SK-N-SH (cell line): ENCODE results near the gene CDC37. TPM values are rescaled to one million over a fixed set of nuclear protein-coding genes. Genes with fewer than 3 reads are reported as not detected.

Experiments used
- CTCF ChIA-PET: fragments of 300-600, 350-600 bp; formaldehyde crosslinking; extraction: SDS; loops from one replicate; lab custom pipeline; 2021; lab: Yijun Ruan, JAX
- POLR2A ChIA-PET: fragments of 350-600 bp; sonication (Branson Sonifier 250); formaldehyde crosslinking; extraction: SDS; loops from one replicate; lab custom pipeline; 2020; ENCODE audit warnings: antibody characterized with exemption, inconsistent platforms; lab: Yijun Ruan, JAX
- DNase-seq: peaks from one replicate; pipeline ENCODE4 v3.0.0; 2012
- H2AFZ ChIP-seq: fragments of 200-600 bp; sonication (generic); 2 replicates; pipeline ENCODE4 v1.8.1; 2016; ENCODE audit warnings: antibody characterized with exemption, mild to moderate bottlenecking, low read depth
- H3F3A ChIP-seq: fragments of 200-600 bp; sonication (generic); replicated peaks from 2 replicates; pipeline ENCODE3; 2016; ENCODE audit warnings: antibody characterized with exemption, mild to moderate bottlenecking; ENCODE audit not compliant: insufficient read depth
- H3K27ac ChIP-seq, 2 experiments: fragments of 200-500 bp in 1 of 2; fragments of 200-600 bp in 1 of 2; sonication (Bioruptor generic) in 1 of 2; sonication (generic), shearing (Covaris generic) in 1 of 2; 2 replicates each; pipeline versions ENCODE4 v1.5.1 to v1.6.1; 2014 to 2016; ENCODE audit warnings: low read depth in 2 of 2, inconsistent platforms in 1 of 2, low read length in 1 of 2, mild to moderate bottlenecking in 1 of 2, mixed read lengths in 1 of 2
- H3K27me3 ChIP-seq: fragments of 200-600 bp; sonication (generic), shearing (Covaris generic); 2 replicates; pipeline ENCODE4 v1.6.1; 2016; ENCODE audit warnings: mixed run types; ENCODE audit not compliant: insufficient read depth
- H3K36me3 ChIP-seq, 2 experiments: fragments of 200-500 bp in 1 of 2; fragments of 200-600 bp in 1 of 2; sonication (Bioruptor generic) in 1 of 2; sonication (generic) in 1 of 2; replicated peaks in 1 of 2; 2 replicates each; pipeline versions ENCODE3 to v1.5.1; 2014 to 2016; ENCODE audit warnings: low read length in 1 of 2, mild to moderate bottlenecking in 1 of 2; ENCODE audit not compliant: insufficient read depth in 2 of 2, control insufficient read depth in 1 of 2
- H3K4me1 ChIP-seq, 2 experiments: fragments of 200-500 bp in 1 of 2; fragments of 200-600 bp in 1 of 2; sonication (Bioruptor generic) in 1 of 2; sonication (generic), shearing (Covaris generic) in 1 of 2; 2 replicates each; pipeline versions ENCODE4 v1.5.1 to v1.6.1; 2014 to 2016; ENCODE audit warnings: low read depth in 1 of 2, low read length in 1 of 2, mixed run types in 1 of 2; ENCODE audit not compliant: insufficient read depth in 2 of 2, control insufficient read depth in 1 of 2
- H3K4me2 ChIP-seq: fragments of 200-600 bp; sonication (generic), shearing (Covaris generic); 2 replicates; pipeline ENCODE4 v1.6.1; 2017; ENCODE audit warnings: mixed run types
- H3K4me3 ChIP-seq, 2 experiments: fragments of 200-500 bp in 1 of 2; fragments of 200-600 bp in 1 of 2; sonication (Bioruptor generic) in 1 of 2; sonication (generic), shearing (Covaris generic) in 1 of 2; 2 replicates each; pipeline versions ENCODE4 v1.5.1 to v1.8.1; 2014 to 2016; ENCODE audit warnings: low read depth in 2 of 2, inconsistent platforms in 1 of 2, low read length in 1 of 2, mild to moderate bottlenecking in 1 of 2, mixed read lengths in 1 of 2, moderate library complexity in 1 of 2
- H3K79me2 ChIP-seq: fragments of 200-600 bp; sonication (generic); 2 replicates; pipeline ENCODE4 v1.8.1; 2017; ENCODE audit warnings: mild to moderate bottlenecking; ENCODE audit not compliant: insufficient read depth
- H3K9ac ChIP-seq: fragments of 200-600 bp; sonication (generic); 2 replicates; pipeline ENCODE4 v1.6.1; 2017; ENCODE audit warnings: mixed run types
- H3K9me2 ChIP-seq: fragments of 200-600 bp; sonication (generic); 2 replicates; pipeline ENCODE4 v1.6.1; 2017; ENCODE audit warnings: mixed run types
- H3K9me3 ChIP-seq: fragments of 200-600 bp; sonication (generic); 2 replicates; pipeline ENCODE4 v1.6.1; 2017; ENCODE audit warnings: mixed run types, mild to moderate bottlenecking, moderate library complexity
- H4K20me1 ChIP-seq: fragments of 200-600 bp; sonication (generic); 2 replicates; pipeline ENCODE4 v1.6.1; 2017; ENCODE audit warnings: mild to moderate bottlenecking, mixed run types; ENCODE audit not compliant: insufficient read depth
- CTCF ChIP-seq: fragments of 200-600 bp; sonication (generic); IDR thresholded peaks from 2 replicates; pipeline ENCODE4 v1.6.1; 2017; ENCODE audit warnings: antibody characterized with exemption, mild to moderate bottlenecking, moderate library complexity
- FOSL2 ChIP-seq: IDR thresholded peaks from 2 replicates; pipeline ENCODE4 v1.4.0; 2012; ENCODE audit warnings: low read depth, mild to moderate bottlenecking, moderate library complexity, borderline replicate concordance
- GABPA ChIP-seq: IDR thresholded peaks from 2 replicates; pipeline ENCODE4 v1.4.0; 2012; ENCODE audit warnings: low read depth, mild to moderate bottlenecking
- GATA2 ChIP-seq: sonication (generic); formaldehyde crosslinking; IDR thresholded peaks from 2 replicates; pipeline ENCODE4 v1.5.0; 2020; ENCODE audit warnings: mild to moderate bottlenecking, missing genetic modification reagents
- NRF1 ChIP-seq: IDR thresholded peaks from 2 replicates; pipeline ENCODE4 v1.6.1; 2012; ENCODE audit warnings: low read depth, mild to moderate bottlenecking, low read length
- RFX5 ChIP-seq: IDR thresholded peaks from 2 replicates; pipeline ENCODE4 v1.6.1; 2012; ENCODE audit warnings: mild to moderate bottlenecking, improper control_type of control experiment, low read length
- SIN3A ChIP-seq: IDR thresholded peaks from 2 replicates; pipeline ENCODE4 v1.6.1; 2012; ENCODE audit warnings: low read depth, mild to moderate bottlenecking, low read length, moderate library complexity, borderline replicate concordance
- TCF12 ChIP-seq: IDR thresholded peaks from 2 replicates; pipeline ENCODE4 v1.4.0; 2012
- USF2 ChIP-seq: fragments of 150-350 bp; IDR thresholded peaks from 2 replicates; pipeline ENCODE4 v1.6.1; 2017; ENCODE audit warnings: antibody characterized with exemption, low read length, low read depth, borderline replicate concordance
- ZBTB33 ChIP-seq: IDR thresholded peaks from 2 replicates; pipeline ENCODE4 v1.4.0; 2012; ENCODE audit warnings: low read depth, borderline replicate concordance
- WGBS: methylation state at CpG from one replicate; pipeline ENCODE4 v1.1.6; 2017; ENCODE audit warnings: low lambda C conversion rate; 5-methylcytosine and 5-hydroxymethylcytosine counted together
- polyA plus RNA-seq, 3 experiments: library from polyadenylated mRNA; depleted of rRNA; stranded (reverse); fragments of >200 nt; gene quantifications; 2 replicates each; pipeline ENCODE4 v1.2.3, GENCODE V29; 2012

The CDC37 gene
- polyA plus RNA-seq, 1 of the 3 experiments (the other 2 are of a cell fraction): 1,026 TPM

- H3K36me3 ChIP-seq: peaks cover 22 to 34% of the 10 kb centered on the region in 2 experiments
- H4K20me1 ChIP-seq: peaks cover 41% of the 10 kb centered on the region
- H3K27me3 ChIP-seq: no peaks in the 10 kb centered on the region
- H3K4me1 ChIP-seq: no peaks in the 10 kb centered on the region
- POLR2A ChIA-PET: no interaction called here
- TF ChIP-seq RFX5 (no peak), TCF12 (no peak), ZBTB33 (no peak)
- TF ChIP-seq, all 33 proteins: peak for 0
- Histone ChIP-seq H3K79me2 (peaks cover 38% of the 10 kb centered on the region), H3F3A (peaks cover 18% of the 10 kb centered on the region), H2AFZ (no peak overlapping the region), H3K9me2 (no peaks in the 10 kb centered on the region), H3K9ac (no peak overlapping the region), H3K4me2 (no peak overlapping the region), H3K4me3 (no peak overlapping the region), H3K27ac (no peak overlapping the region), H3K9me3 (no peaks in the 10 kb centered on the region)
- 83% methylated on average over 7 of the region's 12 CpGs for WGBS
- CTCF ChIA-PET: interaction anchor here (1.0 to 3.2 kb wide), 4 partner anchors 8 to 136 kb away, joined by 3 to 13 read pairs (median 6); partner anchors contain the start of gene CDC37
- no peak for DNase-seq
Measured at GRCh38 chr19:10395003-10395402, 8.3 kb downstream of the CDC37 start.

- ChIA-PET POLR2A (no interaction called here), CTCF (interaction anchor here (0.7 to 20.2 kb wide), 5 partner anchors 9 to 129 kb away, joined by 3 to 596 read pairs (median 5); partner anchors contain the start of genes CDC37 and ICAM1)
- Histone ChIP-seq H3K9me2 (no peaks in the 10 kb centered on the region), H3K4me3 (no peak overlapping the region), H3K79me2 (peaks cover 20% of the 10 kb centered on the region), H3K27me3 (no peaks in the 10 kb centered on the region), H2AFZ (no peak overlapping the region), H3K4me1 (no peaks in the 10 kb centered on the region), H3K9me3 (no peaks in the 10 kb centered on the region), H4K20me1 (peaks cover 23% of the 10 kb centered on the region), H3K9ac (no peak overlapping the region), H3K4me2 (no peak overlapping the region), H3F3A (peaks cover 31% of the 10 kb centered on the region), H3K36me3 (peaks cover 17 to 30% of the 10 kb centered on the region in 2 experiments), H3K27ac (no peak overlapping the region)
- TF ChIP-seq USF2 (no peak), GABPA (no peak), NRF1 (no peak), FOSL2 (no peak), GATA2 (CRISPR knock-in tag) (no peak), CTCF (no peak), SIN3A (no peak)
- DNase-seq: no peak
- 93% methylated on average over 19 of the region's 24 CpGs for WGBS
Measured at GRCh38 chr19:10393137-10393536, 10.2 kb downstream of the CDC37 start.
